Measurements from ENCODE around the gene ARID1A.

DNA sequence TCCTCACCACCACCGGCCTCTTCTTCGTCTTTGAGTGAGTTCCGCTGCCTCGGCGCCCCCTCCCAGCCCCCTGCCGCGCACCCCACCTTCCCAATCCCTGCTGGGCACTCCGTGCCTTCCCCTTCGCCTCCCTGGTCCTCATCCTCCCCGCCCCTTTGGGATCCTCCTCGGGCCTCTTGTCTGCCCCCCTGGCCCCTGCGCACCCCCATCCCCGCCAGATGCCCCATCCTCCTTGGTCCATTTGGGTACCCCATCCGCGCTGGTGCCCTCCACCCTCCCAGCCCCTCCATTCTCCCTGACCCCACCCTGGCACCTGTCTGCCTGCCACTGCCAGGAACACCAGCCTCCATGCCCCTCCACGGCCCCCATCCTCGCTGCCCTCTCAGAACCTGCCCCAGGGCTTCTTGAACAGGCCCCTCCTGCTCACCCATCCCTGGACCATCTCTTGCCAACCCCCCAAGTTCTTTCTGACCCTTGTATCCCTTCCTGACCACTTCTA, 131.3 kb downstream of the ARID1A start:
- TF ChIP-seq EP300 (IDR thresholded peaks at IDR 0.05; ENCODE audit: borderline replicate concordance) = no peak
- TF ChIP-seq CREB1 (IDR thresholded peaks at IDR 0.05; ENCODE audit: low read depth) = no peak
- TF ChIP-seq, protein P1, sequence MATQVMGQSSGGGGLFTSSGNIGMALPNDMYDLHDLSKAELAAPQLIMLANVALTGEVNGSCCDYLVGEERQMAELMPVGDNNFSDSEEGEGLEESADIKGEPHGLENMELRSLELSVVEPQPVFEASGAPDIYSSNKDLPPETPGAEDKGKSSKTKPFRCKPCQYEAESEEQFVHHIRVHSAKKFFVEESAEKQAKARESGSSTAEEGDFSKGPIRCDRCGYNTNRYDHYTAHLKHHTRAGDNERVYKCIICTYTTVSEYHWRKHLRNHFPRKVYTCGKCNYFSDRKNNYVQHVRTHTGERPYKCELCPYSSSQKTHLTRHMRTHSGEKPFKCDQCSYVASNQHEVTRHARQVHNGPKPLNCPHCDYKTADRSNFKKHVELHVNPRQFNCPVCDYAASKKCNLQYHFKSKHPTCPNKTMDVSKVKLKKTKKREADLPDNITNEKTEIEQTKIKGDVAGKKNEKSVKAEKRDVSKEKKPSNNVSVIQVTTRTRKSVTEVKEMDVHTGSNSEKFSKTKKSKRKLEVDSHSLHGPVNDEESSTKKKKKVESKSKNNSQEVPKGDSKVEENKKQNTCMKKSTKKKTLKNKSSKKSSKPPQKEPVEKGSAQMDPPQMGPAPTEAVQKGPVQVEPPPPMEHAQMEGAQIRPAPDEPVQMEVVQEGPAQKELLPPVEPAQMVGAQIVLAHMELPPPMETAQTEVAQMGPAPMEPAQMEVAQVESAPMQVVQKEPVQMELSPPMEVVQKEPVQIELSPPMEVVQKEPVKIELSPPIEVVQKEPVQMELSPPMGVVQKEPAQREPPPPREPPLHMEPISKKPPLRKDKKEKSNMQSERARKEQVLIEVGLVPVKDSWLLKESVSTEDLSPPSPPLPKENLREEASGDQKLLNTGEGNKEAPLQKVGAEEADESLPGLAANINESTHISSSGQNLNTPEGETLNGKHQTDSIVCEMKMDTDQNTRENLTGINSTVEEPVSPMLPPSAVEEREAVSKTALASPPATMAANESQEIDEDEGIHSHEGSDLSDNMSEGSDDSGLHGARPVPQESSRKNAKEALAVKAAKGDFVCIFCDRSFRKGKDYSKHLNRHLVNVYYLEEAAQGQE (IDR thresholded peaks at IDR 0.05; ENCODE audit: low read depth) = no peak
- TF ChIP-seq TAF1 (IDR thresholded peaks at IDR 0.05; ENCODE audit: low read depth) = no peak
- TF ChIP-seq YY1 (IDR thresholded peaks at IDR 0.05; ENCODE audit: low read depth) = no peak
- no peak for TF ChIP-seq ZBTB7A (IDR thresholded peaks at IDR 0.05; ENCODE audit: low read depth)
- no peak for TF ChIP-seq RAD21 (IDR thresholded peaks at IDR 0.05; ENCODE audit: low read depth)
- no peak for TF ChIP-seq FOXM1 (IDR thresholded peaks at IDR 0.05; ENCODE audit: borderline replicate concordance, low read depth)
- TF ChIP-seq, protein P2, sequence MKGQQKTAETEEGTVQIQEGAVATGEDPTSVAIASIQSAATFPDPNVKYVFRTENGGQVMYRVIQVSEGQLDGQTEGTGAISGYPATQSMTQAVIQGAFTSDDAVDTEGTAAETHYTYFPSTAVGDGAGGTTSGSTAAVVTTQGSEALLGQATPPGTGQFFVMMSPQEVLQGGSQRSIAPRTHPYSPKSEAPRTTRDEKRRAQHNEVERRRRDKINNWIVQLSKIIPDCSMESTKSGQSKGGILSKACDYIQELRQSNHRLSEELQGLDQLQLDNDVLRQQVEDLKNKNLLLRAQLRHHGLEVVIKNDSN (IDR thresholded peaks at IDR 0.05) = no peak

Measured in Ishikawa (cell line).